GM19099 (cell line): ENCODE data around the gene PNPLA6.

Experiments used
- POLR2A ChIP-seq: IDR thresholded peaks from 3 replicates; pipeline ENCODE4 v1.6.1; 2011; ENCODE audit warnings: low read depth; ENCODE audit not compliant: insufficient read length; ENCODE audit errors: extremely low read depth

PNPLA6 gene

GRCh38 chr19:7534531-7535046 is 928 bp upstream of the PNPLA6 start:
- TF ChIP-seq POLR2A, result no peak

DNA sequence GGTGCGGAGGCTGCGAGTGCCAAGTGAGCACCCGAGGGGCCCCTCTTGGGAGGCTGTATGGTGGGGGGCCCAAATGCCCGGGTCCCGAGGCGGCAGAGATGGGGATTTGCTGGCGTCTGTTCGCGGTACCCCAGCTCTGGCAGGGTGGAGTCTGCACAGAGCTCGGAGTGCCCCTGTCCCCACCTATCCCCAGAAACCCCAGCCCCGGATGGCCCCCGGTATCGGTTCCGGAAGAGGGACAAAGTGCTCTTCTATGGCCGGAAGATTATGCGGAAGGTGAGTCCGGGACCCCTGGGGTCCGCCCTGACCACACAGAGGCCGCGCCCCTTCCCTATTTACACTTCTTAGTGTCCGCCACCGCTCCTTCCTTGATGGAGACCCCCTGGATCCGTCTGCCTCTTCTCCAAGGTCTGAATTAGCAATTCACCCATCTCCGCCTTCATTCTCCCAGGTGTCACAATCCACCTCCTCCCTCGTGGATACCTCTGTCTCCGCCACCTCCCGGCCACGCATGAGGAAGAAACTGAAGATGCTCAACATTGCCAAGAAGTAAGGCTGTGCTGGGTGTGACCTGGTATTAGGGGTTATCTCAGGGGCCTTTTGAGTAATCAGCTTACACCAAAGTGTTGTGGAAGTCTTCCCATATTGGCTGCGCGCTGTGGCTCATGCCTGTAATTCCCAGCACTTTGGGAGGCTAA is 630 bp downstream of the PNPLA6 start:
- no peak for TF ChIP-seq POLR2A

DNA sequence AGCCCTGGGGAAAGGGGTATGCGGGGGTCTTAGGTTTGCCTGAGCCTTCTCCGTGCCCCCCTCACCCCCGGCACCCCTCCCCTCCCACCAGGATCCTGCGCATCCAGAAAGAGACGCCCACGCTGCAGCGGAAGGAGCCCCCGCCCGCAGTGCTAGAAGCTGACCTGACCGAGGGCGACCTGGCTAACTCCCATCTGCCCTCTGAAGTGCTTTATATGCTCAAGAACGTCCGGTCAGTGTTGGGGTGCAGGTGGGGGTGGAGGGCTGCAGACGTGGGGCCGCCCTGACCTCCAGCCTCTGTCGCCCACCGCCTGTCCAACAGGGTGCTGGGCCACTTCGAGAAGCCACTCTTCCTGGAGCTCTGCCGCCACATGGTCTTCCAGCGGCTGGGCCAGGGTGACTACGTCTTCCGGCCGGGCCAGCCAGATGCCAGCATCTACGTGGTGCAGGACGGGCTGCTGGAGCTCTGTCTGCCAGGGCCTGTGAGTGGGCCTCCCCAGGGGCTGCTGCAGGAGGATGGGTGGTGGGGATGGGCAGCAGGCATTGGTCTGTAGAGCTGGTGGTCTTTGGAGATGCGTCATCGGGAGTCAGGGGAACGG is 4.4 kb downstream of the PNPLA6 start:
- no peak for TF ChIP-seq POLR2A

- TF ChIP-seq POLR2A, result no peak
These were observed 5.4 kb downstream of the PNPLA6 start for GRCh38 chr19:7540761-7541474.

DNA sequence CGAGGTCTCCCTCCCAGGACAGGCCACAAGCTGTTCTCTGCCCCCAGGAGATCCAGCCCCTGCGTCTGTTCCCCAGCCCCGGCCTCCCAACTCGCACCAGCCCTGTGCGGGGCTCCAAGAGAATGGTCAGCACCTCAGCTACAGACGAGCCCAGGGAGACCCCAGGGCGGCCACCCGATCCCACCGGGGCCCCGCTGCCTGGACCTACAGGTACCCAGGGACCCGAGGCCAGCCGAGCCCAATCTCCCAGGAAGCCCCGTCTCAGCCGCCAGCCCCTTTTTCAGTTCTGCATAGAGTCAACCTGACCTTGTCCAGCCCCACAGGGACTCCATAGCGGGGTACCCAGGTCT is 5.9 kb downstream of the PNPLA6 start:
- TF ChIP-seq POLR2A, result no peak

- no peak for TF ChIP-seq POLR2A
These were observed 6.4 kb downstream of the PNPLA6 start for GRCh38 chr19:7541828-7542443.

- no peak for TF ChIP-seq POLR2A
These were observed 7.2 kb downstream of the PNPLA6 start for GRCh38 chr19:7542556-7543348.

GRCh38 chr19:7544626-7545025 is 9.1 kb downstream of the PNPLA6 start:
- no peak for TF ChIP-seq POLR2A

DNA sequence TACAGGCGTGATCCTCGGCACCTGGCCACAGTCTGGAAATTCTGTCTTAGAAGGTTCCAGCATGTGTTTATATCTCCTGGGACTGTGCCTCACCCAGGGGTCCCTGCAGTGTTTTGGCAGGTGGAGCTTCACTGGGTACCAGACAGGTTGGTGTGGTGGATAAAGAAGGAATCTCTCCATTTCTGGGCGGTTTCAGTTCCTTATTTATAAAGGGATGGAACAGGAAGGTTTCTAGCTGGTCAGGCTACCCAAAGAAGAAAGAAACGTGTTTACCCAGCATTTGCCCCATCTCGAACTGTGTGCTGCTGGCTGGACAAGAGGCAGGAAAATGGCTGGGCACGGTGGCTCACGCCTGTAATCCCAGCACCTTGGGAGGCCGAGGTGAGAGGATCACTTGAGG is 9.8 kb downstream of the PNPLA6 start:
- TF ChIP-seq POLR2A, result no peak

- no peak for TF ChIP-seq POLR2A
These were observed 10.4 kb downstream of the PNPLA6 start for GRCh38 chr19:7545904-7546303.

DNA sequence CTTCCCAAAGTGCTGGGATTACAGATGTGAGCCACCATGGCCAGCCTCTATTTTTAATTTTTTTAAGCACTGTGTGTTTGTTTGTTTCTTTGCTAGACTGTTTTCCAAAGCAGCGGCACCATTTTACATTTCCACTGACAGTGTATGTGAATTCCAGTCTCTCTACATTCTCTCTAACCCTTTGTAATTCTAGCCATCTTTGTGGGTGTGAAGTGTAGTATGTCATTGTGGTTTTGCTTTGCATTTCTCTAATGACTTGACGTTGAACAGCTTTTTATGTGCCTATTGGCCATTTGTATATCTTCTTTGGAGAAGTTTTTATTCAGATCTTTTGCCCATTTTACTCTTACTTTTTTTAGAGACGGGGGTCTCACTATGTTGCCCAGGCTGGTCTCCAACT is 11.6 kb downstream of the PNPLA6 start:
- no peak for TF ChIP-seq POLR2A

DNA sequence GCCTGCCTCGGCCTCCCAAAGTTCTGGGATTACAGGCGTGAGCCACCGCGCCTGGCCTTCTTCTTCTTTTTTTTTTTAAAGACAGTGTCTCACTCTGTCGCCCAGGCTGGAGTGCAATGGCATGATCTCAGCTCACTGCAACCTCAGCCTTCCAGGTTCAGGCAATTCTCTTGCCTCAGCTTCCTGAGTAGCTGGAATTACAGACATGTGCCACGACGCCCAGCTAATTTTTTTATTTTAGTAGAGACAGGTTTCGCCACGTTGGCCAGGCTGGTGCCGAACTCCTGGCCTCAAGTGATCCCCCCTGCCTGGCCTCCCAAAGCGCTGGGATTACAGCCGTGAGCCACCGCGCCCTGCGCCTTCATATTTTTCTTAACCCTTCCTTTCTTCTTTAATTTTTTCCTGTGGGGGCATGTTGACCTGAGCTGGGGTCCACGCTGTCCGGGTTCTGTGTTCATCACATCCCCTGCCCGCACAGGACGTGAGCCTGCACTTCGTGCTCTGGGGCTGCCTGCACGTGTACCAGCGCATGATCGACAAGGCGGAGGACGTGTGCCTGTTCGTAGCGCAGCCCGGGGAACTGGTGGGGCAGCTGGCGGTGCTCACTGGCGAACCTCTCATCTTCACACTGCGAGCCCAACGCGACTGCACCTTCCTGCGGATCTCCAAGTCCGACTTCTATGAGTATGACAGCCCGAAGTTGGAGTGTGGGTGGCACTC is 14.1 kb downstream of the PNPLA6 start:
- TF ChIP-seq POLR2A, result no peak

- no peak for TF ChIP-seq POLR2A
These were observed 14.8 kb downstream of the PNPLA6 start for GRCh38 chr19:7550169-7550770.
